ENCODE data around the gene SLA2. TPM values are rescaled to one million over a fixed set of nuclear protein-coding genes. Genes with fewer than 3 reads are reported as not detected.

The SLA2 gene
- total RNA-seq, 1 experiment from 2014 or later = not detected

GRCh38 chr20:36655004-36655403 lies 9.0 kb upstream of the SLA2 start:
- no peak for TF ChIP-seq CTCF (conservative IDR thresholded peaks at IDR 0.05)
- TF ChIP-seq EZH2 (IDR thresholded peaks at IDR 0.05; ENCODE audit: low read depth) = no peak
- no TSS peak for BruUV-seq (replicated peaks)
- Histone ChIP-seq H3K4me3 (no peak overlapping the region), H3K27ac (no peak overlapping the region), H3K27me3 (ENCODE audit: insufficient read depth, low read depth) (no peaks in the 10 kb centered on the region), H4K20me1 (ENCODE audit: insufficient read depth) (no peaks in the 10 kb centered on the region), H3K9me2 (ENCODE audit: insufficient read depth) (no peaks in the 10 kb centered on the region), H3K79me2 (ENCODE audit: low read depth) (no peaks in the 10 kb centered on the region), H3K36me3 (ENCODE audit: low read depth) (no peaks in the 10 kb centered on the region), H3K9me3 (ENCODE audit: insufficient read depth, low read depth) (no peaks in the 10 kb centered on the region), H2AFZ (no peak overlapping the region), H3K4me1 (replicated peaks; ENCODE audit: insufficient read depth) (no peaks in the 10 kb centered on the region), H3K4me2 (no peak overlapping the region), H3F3A (ENCODE audit: insufficient read depth, low read depth) (no peaks in the 10 kb centered on the region)
- intact Hi-C loops (cut with micrococcal nuclease; ENCODE audit: unreplicated experiment) = no loop called here
- ChIA-PET CTCF (no interaction called here), POLR2A (ENCODE audit: unreplicated experiment) (interaction anchor here (0.6 kb wide), 1 partner anchor 119 kb away, joined by 3 read pairs; no protein-coding TSS in a partner anchor)
- no peak for DNase-seq

- ChIA-PET POLR2A (ENCODE audit: unreplicated experiment) (no interaction called here), CTCF (interaction anchor here (0.6 kb wide), 1 partner anchor 39 kb away, joined by 3 read pairs; no protein-coding TSS in a partner anchor)
- Histone ChIP-seq H3K79me2 (ENCODE audit: low read depth) (no peaks in the 10 kb centered on the region), H3K27me3 (ENCODE audit: insufficient read depth, low read depth) (no peaks in the 10 kb centered on the region), H3K27ac (no peak overlapping the region), H3K4me2 (no peak overlapping the region), H3K36me3 (ENCODE audit: low read depth) (no peaks in the 10 kb centered on the region), H3K9me2 (ENCODE audit: insufficient read depth) (no peaks in the 10 kb centered on the region), H3K9me3 (ENCODE audit: insufficient read depth, low read depth) (no peaks in the 10 kb centered on the region), H3F3A (ENCODE audit: insufficient read depth, low read depth) (no peaks in the 10 kb centered on the region), H3K4me3 (no peak overlapping the region), H3K4me1 (replicated peaks; ENCODE audit: insufficient read depth) (no peaks in the 10 kb centered on the region), H4K20me1 (ENCODE audit: insufficient read depth) (no peaks in the 10 kb centered on the region), H2AFZ (no peak overlapping the region)
- no peak for DNase-seq
- no TSS peak for BruUV-seq (replicated peaks)
- intact Hi-C loops (cut with micrococcal nuclease; ENCODE audit: unreplicated experiment) = no loop called here
- TF ChIP-seq EZH2 (IDR thresholded peaks at IDR 0.05; ENCODE audit: low read depth) = no peak
- no peak for TF ChIP-seq CTCF (conservative IDR thresholded peaks at IDR 0.05)
Measured at GRCh38 chr20:36654506-36654905, 8.5 kb upstream of the SLA2 start.

GRCh38 chr20:36653456-36653855 lies 7.5 kb upstream of the SLA2 start:
- Histone ChIP-seq H3K27ac (no peak overlapping the region), H3K27me3 (ENCODE audit: insufficient read depth, low read depth) (no peaks in the 10 kb centered on the region), H3K9me2 (ENCODE audit: insufficient read depth) (no peaks in the 10 kb centered on the region), H3F3A (ENCODE audit: insufficient read depth, low read depth) (no peaks in the 10 kb centered on the region), H3K4me3 (no peak overlapping the region), H3K79me2 (ENCODE audit: low read depth) (no peaks in the 10 kb centered on the region), H4K20me1 (ENCODE audit: insufficient read depth) (no peaks in the 10 kb centered on the region), H3K4me1 (replicated peaks; ENCODE audit: insufficient read depth) (no peaks in the 10 kb centered on the region), H2AFZ (no peak overlapping the region), H3K36me3 (ENCODE audit: low read depth) (no peaks in the 10 kb centered on the region), H3K4me2 (no peak overlapping the region), H3K9me3 (ENCODE audit: insufficient read depth, low read depth) (no peaks in the 10 kb centered on the region)
- no peak for DNase-seq
- no peak for TF ChIP-seq CTCF (conservative IDR thresholded peaks at IDR 0.05)
- no peak for TF ChIP-seq EZH2 (IDR thresholded peaks at IDR 0.05; ENCODE audit: low read depth)
- ChIA-PET CTCF (no interaction called here), POLR2A (ENCODE audit: unreplicated experiment) (no interaction called here)
- intact Hi-C loops (cut with micrococcal nuclease; ENCODE audit: unreplicated experiment) = no loop called here
- no TSS peak for BruUV-seq (replicated peaks)

Data from PC-9 (cell line).